Activated CD4-positive, alpha-beta T cell treated with anti-CD3 and anti-CD28 coated beads, Interleukin-2, amount 50 U/mL, for 48 hours (primary cell): ENCODE data around the gene SZT2.
"Not testable (repeated sequence)": the region's sequence is repeated elsewhere in the genome, so short reads cannot be mapped to it uniquely, and the experiment has no call there.

Source experiments
- DNase-seq, 2 experiments: peaks; one replicate each; pipeline ENCODE4 v3.0.0-alpha.2; 2020

The SZT2 gene

GRCh38 chr1:43444151-43444828 is 54.6 kb downstream of the SZT2 start:
- DNase-seq = no peak

GRCh38 chr1:43444836-43445235 is 55.1 kb downstream of the SZT2 start:
- no peak for DNase-seq

GRCh38 chr1:43445606-43446387 is 56.1 kb downstream of the SZT2 start:
- DNase-seq = no peak

- no peak for DNase-seq
Measured at GRCh38 chr1:43446388-43446740, 56.7 kb downstream of the SZT2 start.

- DNase-seq = no peak
Measured at GRCh38 chr1:43446881-43447835, 57.5 kb downstream of the SZT2 start.

GRCh38 chr1:43447891-43448708 is 58.4 kb downstream of the SZT2 start:
- no peak for DNase-seq

GRCh38 chr1:43448955-43449707 is 59.4 kb downstream of the SZT2 start:
- no peak for DNase-seq

- DNase-seq = no peak
Measured at GRCh38 chr1:43449708-43450069, 60.0 kb downstream of the SZT2 start.

GRCh38 chr1:43450251-43450941 is 60.7 kb downstream of the SZT2 start:
- no peak for DNase-seq

- DNase-seq = no peak
Measured at GRCh38 chr1:43451157-43451591, 61.5 kb downstream of the SZT2 start.

- no peak for DNase-seq
Measured at GRCh38 chr1:43451701-43452532, 62.2 kb downstream of the SZT2 start.

GRCh38 chr1:43452789-43453441 is 63.2 kb downstream of the SZT2 start:
- DNase-seq = no peak

GRCh38 chr1:43453442-43454269 is 64.0 kb downstream of the SZT2 start, which contains the start of gene HYI:
HYI (minus strand) TSS chr1:43453931; CDS start chr1:43453793, 138 bp downstream.
- peak; percentile 74 to 83 for DNase-seq

GRCh38 chr1:43454270-43455011 is 64.7 kb downstream of the SZT2 start:
- peak; percentile 60 to 72 for DNase-seq

GRCh38 chr1:43455213-43455889 is 65.7 kb downstream of the SZT2 start:
- no peak for DNase-seq

GRCh38 chr1:43458379-43458778 is 68.7 kb downstream of the SZT2 start:
- DNase-seq = not testable (repeated sequence)
